G401 (cell line): ENCODE results near the gene HTRA1. TPM values are rescaled to one million over a fixed set of nuclear protein-coding genes. Genes with fewer than 3 reads are reported as not detected.

ENCODE experiments used
- DNase-seq: peaks from one replicate; pipeline ENCODE4 v3.0.0-alpha.2; 2015; ENCODE audit warnings: low spot score
- in situ Hi-C: cut with HindIII; loops from 2 replicates; pipeline ENCODE4 v1.10.0; 2016; ENCODE audit warnings: low sequenced_read_pairs, mixed read lengths
- total RNA-seq: library from RNA; depleted of rRNA; stranded (reverse); fragments of >200 nt; shearing (Covaris generic); gene quantifications from 2 replicates; pipeline ENCODE4 v1.2.3, GENCODE V29; 2014

Gene HTRA1
- total RNA-seq, 1 experiment from 2014 or later = 4.5 TPM

DNA sequence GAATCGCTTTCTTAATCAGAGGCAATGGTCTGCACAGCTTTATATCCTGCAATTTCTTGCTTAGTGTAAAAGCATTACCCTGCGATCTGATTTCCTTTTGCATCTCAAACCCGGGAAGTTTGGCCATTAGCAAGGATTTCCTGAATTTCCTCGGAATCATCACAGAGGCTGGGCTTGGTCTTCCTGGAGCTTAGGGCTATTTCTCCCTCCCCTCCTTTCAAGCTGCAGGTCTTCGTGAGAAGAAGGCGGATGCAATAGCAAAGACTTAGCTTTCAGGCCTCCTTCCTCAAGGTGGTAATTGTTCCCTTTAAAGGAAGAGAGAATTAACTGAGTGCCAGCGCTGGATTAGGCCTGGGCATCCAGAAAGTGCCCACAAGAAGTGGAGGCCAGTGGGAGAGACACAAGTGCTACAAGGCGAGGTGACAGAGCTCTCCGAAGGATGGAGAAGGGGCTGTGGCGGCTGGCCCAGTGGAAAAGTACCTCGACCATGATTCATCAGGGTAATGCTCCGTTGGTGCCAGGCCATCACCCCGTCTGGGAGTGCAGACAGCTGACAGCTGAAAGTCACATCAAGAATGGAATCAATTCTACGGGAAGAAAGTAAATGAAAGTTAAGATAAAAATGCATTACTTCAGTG lies 10.9 kb upstream of the HTRA1 start:
- in situ Hi-C loops = no loop called here
- DNase-seq = no peak

DNA sequence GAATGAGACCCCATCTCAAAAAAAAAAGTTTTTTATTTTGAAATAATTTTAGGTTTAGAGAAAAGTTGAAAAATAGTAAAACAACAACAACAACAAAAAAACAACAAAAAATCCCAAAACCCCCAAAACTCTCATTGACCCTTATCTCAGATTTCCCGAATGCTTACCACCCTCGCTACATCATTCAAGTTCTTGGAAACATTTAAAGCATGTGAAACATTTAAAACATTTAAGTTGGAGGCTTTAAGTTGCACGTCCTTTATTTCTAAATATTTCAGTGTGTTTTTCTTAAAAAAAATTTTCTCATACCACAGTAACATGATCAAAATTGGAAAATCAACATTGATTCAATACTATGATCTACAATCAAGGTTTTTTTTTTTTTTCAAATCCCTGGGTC lies 7.3 kb upstream of the HTRA1 start:
- DNase-seq = no peak
- in situ Hi-C loops = no loop called here

DNA sequence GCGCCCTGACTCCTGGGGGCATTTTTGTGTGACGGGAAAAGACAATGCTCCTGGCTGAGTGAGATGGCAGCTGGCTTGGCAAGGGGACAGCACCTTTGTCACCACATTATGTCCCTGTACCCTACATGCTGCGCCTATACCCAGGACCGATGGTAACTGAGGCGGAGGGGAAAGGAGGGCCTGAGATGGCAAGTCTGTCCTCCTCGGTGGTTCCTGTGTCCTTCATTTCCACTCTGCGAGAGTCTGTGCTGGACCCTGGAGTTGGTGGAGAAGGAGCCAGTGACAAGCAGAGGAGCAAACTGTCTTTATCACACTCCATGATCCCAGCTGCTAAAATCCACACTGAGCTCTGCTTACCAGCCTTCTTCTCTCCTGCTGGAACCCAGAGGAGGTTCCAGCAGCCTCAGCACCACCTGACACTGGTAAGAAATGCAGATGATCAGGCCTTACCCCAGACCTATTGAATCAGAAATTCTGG lies 6.7 kb upstream of the HTRA1 start, which contains the start of gene ARMS2:
Gene ARMS2 (plus strand): TSS at position 51 of the 478 bp plus-strand sequence. CDS start 75 bp downstream, at position 126.
- in situ Hi-C loops = no loop called here
- DNase-seq = no peak

DNA sequence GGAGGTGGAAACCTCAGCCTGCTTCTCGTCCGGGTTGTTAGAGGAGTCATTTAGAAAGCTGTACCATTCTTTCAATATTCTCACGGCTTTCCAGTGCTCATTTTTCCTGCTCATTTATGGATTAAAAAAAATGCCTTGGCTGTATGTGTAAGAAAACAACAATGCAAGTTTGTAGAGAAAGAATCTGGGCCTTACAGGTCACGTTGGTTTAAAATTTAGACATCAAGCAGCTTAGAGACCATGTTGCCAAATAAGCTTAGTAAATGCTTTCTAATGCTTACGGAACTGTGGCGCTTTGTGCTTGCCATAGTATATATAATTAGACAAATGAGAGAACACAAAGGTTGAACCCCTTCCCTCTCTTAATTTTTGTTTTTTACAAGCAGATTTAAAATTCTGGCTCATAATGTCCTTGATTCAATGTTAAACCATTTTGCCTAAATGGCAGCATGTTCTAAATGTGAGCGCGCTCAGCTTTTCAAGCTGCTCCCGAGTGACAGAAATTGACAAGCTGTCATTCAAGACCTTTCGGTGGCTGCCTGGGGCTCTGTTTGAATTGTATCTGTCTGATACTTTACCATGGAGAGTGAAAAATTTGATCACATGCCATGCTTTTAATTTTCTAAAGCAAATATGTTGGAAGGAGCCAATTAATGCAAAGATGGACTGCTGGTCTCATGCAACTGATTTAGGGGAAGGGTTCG lies 5.8 kb upstream of the HTRA1 start:
- no peak for DNase-seq
- in situ Hi-C loops = no loop called here

DNA sequence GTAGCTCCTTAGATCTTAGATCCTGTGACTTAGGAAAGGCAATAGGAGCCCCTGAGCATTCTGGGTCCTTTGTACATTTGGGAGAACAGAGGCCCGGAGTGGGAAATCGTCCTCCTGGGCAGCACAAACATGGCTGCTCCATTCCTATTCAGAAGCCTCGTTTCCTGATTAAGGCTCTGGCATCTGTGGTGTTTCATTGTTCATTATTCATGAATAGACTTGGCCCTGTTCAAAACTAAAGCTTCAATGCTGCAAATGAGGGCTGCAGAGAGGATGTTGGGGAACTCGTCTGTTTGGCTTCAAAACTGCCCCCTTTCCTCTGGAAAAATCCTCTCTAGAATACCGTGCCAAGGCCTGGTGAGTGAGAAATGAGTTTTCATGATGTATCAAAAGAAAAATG lies 3.4 kb upstream of the HTRA1 start:
- in situ Hi-C loops = no loop called here
- DNase-seq = no peak

DNA sequence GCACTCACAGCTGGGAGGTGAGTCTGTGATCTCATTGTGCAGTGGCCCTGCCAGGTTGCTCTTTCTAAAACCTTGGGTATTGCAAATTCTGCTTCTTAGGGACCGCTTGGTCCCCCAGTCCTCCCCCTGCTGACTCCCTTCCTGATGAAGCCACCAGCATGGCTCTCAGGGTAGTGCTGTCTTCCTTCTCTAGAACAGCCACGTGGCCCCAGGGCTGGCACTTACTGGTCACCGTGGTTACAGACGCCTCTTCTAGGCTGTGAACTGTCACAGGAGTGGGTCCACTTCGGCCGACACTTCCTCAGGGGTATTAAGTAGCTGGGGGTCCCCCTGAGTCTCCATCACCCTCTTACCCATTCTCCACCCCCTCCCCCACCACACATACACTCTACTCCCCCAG lies 2.7 kb upstream of the HTRA1 start:
- in situ Hi-C loops = no loop called here
- no peak for DNase-seq

DNA sequence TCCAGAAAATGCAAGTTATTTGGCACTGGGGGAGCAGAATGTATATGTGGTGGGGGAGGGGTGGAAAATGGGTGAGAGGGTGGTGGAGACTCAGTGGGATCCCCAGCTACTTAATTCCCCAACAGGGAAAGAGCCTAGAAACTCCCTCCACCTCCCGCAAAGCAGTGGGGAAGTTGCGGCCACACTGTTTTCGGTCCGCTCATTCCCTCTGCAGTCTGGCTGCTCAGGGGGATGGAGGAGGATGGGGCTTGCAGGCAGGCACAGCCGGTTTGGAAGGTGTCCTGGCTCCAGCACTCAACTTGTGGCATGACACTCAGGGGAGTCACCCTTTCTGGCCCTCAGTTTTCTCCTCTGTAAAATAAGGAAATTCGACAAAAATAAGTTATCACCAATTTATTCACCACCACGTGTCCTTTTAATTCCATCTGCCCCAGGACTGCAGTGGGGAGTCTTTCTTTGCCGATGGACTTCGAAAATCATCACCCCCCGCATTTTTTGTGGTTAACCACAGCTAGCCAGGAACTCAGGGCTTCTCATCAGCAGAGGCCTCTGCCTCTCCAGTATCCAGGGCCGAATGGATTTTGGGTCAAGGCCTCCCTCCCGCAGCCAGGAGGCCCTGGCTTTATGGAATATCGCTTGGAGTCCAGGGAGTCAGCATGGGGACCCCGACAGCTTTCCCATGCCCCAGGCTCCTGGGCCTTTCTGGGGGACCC lies 1.6 kb upstream of the HTRA1 start:
- no peak for DNase-seq

DNA sequence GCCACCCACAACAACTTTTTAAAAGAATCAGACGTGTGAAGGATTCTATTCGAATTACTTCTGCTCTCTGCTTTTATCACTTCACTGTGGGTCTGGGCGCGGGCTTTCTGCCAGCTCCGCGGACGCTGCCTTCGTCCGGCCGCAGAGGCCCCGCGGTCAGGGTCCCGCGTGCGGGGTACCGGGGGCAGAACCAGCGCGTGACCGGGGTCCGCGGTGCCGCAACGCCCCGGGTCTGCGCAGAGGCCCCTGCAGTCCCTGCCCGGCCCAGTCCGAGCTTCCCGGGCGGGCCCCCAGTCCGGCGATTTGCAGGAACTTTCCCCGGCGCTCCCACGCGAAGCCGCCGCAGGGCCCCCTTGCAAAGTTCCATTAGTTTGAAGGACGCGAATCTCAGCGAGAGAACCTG lies 461 bp upstream of the HTRA1 start:
- DNase-seq = no peak
- in situ Hi-C loops = no loop called here

More for the DNA sequence above, 1.6 kb upstream of the HTRA1 start:
- in situ Hi-C loops = no loop called here

DNA sequence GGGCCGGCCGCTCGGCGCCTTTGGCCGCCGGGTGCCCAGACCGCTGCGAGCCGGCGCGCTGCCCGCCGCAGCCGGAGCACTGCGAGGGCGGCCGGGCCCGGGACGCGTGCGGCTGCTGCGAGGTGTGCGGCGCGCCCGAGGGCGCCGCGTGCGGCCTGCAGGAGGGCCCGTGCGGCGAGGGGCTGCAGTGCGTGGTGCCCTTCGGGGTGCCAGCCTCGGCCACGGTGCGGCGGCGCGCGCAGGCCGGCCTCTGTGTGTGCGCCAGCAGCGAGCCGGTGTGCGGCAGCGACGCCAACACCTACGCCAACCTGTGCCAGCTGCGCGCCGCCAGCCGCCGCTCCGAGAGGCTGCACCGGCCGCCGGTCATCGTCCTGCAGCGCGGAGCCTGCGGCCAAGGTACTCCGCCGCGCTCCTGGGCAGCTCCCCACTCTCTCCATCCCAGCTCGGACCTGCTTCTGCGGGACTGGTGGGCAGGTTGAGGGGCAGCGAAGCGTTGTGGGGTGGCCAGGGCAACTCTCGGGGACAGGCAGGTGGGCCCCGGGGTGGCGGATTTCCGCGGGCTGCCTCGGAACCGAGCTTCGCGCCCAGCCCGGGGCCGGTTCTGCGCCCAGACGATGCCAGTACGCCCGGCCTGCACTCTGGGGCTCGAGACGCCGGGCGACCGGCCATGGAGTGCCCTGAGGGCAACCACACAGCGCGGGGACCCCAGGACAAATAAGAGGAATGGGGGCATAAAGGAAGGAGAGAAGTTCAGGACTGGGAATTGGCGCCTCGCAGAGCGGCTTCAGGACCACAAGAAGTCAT lies 578 bp downstream of the HTRA1 start:
- in situ Hi-C loops = no loop called here
- no peak for DNase-seq

DNA sequence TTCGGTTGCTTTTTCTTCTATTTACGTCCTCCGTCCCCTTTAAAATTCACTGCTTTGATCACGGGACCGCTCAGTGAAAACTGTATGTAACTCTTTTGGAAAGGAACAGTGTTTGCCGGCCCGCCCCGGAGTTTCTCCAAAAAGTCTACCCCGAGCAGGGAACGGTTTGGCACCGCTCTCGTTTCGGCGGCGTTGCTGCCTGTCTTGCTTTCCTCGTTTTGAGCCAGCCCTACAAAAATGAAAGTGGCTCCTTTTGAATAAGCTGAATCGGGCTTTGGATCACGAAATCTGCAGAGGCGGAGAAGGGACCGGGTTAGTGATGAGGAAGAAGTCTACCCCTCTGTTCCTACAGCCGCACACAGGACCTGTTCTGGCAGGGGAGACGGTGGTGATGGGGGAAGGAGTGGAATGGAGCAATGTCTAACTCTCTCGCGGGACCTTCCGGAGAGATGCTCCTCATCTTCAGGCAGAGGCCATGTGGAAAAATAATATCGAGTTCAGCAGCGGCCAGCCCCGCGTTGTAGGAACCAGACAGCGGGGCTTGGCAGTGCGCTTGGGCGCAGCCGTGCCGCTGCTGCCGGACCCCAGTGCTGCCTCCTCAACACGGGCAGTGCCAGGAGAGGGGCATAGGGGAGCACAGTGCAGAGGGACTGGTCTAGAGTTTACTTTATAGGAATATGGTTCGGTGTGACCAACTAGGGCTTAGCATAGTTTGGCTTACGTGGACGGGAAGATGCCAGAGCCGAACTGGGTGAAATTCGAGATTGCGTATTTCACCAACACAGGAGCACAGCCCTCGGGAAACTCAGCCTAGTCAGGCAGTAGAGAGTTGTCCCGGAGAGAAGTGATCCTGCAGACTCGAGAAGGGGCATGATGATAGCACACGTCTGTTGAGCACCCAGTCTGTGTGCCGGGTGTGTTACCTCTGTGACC lies 1.4 kb downstream of the HTRA1 start:
- in situ Hi-C loops = no loop called here
- DNase-seq = no peak

DNA sequence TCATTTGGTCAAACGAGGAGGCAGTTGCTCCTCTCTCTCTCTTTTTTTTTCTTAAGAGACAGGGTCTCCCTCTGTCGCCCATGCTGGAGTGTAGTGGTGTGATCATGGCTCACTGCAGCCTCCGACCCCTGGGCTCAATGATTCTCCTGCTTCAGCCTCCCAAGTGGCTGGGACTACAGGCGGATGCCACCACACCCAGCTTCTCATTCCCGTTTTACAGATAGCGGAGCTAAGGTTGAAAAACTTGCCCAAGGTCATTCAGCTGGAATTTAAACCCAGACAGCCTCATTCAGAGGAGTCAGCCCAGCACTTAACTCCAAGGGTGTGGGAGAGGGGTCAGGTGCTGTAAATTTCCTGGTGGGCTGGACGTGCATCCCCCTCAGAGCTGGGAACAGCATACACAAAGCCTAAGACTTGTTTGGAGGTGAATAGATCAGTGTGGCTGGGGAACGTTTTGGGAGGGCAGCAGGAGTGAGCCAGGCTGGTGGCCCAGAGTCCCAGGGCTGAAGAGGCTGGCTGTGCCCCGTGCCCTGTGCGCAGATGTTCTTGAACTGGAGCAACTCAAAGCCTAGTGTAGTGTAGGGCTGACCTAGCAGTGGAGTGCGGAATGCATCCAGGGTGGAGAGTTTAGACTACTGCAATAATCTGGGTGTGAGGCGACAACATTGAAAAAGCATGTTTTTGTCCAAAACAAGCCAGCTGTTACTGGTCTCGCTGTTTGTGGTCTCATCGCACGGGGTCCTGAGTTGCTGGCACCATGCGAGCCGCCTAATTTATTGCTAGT lies 2.3 kb downstream of the HTRA1 start:
- in situ Hi-C loops = no loop called here
- no peak for DNase-seq

DNA sequence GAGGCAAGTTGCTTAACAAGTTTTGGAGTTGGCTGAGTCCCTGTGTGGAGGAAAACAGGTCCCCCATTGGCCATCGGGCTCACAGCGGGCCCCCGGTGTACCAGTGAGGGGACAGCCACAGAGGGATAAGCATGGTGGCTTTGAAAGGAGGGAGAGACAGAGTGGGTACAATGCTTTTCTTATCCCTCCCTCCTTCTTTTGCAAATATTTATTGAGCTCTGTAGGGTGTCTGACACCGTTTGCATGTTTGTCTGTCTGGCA lies 2.8 kb downstream of the HTRA1 start:
- in situ Hi-C loops = no loop called here

DNA sequence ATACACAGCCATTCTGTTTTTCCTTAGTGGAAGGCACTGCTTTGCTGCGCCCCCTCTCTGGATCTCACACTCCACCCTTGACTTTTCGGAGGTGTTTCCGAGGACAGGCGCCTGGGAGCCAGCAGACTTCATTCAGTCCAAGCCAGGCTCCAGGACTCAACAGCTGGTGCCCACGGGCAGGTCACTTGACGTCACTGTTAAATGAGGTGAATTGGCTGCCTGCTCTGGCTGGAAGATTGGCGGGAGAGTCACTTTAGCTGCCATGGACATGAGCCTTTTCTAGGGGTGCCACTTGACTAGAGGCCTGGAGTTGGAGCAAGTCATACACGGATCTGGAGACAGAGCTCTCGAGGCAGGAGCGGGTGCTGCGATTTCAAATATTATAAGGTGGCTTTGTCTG lies 3.2 kb downstream of the HTRA1 start:
- DNase-seq = no peak
- in situ Hi-C loops = no loop called here

More for the DNA sequence above, 2.8 kb downstream of the HTRA1 start:
- no peak for DNase-seq

DNA sequence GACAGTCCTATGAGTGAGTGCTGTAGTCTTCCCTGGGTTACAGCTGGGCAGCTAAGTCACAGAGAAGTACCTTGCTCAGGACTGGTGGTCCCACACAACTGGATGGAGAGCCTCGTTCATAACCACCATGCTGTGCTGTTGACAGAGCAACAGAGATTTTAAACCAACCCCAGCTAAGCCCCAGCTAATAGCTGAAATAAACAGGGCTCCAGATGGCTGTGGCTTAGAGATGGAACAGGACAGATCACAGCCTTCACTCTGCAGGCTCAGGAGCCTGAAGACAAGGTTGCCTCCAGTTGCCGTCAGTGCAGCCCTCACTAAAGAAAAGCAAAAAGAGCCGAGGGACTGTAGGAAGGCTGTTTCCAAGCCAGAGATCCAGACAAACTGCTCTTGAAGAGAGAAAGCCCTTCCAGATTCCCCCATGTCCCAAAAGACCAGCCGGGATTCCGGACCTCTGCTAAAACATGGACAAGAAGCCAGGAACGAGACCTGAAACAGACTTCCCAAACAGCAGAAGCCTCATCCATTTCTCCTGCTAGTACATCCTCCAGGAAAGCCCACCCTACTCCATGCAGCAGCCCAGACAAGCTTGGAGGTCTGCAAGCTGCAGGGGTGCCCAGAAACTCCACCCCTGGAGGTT lies 4.2 kb downstream of the HTRA1 start:
- in situ Hi-C loops = no loop called here
- DNase-seq = no peak

DNA sequence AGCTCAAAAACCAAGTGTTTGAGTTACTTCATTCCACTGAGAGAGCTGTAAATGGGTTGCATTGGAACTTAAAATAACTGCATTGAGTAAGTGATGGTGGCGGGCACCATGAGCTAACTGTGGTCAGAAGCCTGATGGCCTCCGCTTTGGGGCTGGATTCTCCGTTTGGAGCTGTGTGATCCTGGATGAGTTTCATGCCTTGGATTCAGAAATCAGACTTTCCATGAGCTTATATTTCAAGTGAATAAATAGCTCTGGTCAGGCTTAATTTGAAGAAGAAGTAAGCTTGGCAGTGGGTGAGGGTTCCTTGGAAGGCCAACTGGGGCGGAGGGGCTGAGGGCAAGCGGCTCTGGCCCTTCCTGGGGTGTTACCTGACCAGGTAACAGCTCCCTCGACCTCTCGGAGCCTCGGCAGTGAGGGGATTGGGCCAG lies 5.6 kb downstream of the HTRA1 start:
- in situ Hi-C loops = no loop called here

DNA sequence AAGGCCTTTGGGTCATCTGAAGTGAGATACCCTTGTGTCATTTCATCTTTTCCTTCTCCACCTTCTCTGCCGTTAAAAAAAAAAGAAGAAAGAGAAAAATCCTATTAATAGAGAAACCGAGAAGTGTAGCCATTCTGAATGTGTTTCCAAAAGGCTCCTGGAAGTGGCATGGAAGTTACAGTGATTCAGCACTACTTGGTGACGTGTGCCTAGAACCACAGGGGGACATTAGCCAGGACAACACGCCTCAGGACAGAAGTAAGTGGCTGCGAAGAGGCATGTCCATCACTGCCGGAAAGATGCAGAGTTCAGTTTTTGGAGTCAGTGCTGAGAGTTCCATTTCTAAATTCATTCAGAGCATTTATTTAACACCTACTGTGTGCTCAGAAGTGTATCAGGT lies 6.3 kb downstream of the HTRA1 start:
- no peak for DNase-seq
- in situ Hi-C loops = no loop called here

More for the DNA sequence above, 5.6 kb downstream of the HTRA1 start:
- DNase-seq = no peak

DNA sequence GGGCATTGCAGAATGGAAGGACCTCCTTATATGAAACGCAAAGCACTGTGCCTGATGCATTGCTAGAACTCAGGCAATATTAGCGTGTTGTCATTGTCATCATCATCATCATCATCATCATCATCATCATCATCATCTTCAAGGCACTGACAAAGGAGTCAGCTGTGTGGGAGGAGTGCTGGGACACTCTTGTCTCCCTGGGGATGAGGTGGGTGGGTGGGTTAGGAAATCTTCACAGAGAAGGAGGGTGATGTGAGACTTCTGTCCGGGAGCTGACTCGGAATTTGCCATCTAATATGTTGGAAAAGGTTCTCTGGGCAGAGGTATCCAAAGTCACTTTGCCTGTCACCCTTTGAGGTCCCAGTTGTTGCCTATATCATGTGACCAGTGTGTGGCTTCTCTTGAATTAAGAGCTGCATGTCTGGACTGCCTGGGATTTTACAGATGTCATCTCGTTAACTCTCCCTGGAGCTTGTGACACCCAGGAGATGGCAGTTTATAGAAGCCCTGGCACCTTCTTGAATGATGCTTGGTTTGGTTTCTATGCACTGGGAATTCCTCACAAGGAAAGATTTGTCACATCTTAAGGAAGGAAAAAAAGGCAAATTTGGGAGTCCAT lies 7.1 kb downstream of the HTRA1 start:
- DNase-seq = no peak
- in situ Hi-C loops = no loop called here
